Caki2 (cell line): ENCODE data around the gene TUBB4A. TPM values are rescaled to one million over a fixed set of nuclear protein-coding genes. Genes with fewer than 3 reads are reported as not detected.

Experiments used
- DNase-seq: peaks from one replicate; pipeline ENCODE4 v3.0.0-alpha.2; 2015; ENCODE audit warnings: low read depth
- in situ Hi-C: cut with HindIII; loops from 2 replicates; pipeline ENCODE4 v1.10.0; 2016; ENCODE audit warnings: low sequenced_read_pairs, low pct_unique_long_range_greater_than_20kb, mixed read lengths
- total RNA-seq: library from RNA; depleted of rRNA; stranded (reverse); fragments of >200 nt; shearing (Covaris generic); gene quantifications from 2 replicates; pipeline ENCODE4 v1.2.3, GENCODE V29; 2014; ENCODE audit warnings: low replicate concordance

The TUBB4A gene
- total RNA-seq, 1 experiment from 2014 or later: 0.41 TPM

DNA sequence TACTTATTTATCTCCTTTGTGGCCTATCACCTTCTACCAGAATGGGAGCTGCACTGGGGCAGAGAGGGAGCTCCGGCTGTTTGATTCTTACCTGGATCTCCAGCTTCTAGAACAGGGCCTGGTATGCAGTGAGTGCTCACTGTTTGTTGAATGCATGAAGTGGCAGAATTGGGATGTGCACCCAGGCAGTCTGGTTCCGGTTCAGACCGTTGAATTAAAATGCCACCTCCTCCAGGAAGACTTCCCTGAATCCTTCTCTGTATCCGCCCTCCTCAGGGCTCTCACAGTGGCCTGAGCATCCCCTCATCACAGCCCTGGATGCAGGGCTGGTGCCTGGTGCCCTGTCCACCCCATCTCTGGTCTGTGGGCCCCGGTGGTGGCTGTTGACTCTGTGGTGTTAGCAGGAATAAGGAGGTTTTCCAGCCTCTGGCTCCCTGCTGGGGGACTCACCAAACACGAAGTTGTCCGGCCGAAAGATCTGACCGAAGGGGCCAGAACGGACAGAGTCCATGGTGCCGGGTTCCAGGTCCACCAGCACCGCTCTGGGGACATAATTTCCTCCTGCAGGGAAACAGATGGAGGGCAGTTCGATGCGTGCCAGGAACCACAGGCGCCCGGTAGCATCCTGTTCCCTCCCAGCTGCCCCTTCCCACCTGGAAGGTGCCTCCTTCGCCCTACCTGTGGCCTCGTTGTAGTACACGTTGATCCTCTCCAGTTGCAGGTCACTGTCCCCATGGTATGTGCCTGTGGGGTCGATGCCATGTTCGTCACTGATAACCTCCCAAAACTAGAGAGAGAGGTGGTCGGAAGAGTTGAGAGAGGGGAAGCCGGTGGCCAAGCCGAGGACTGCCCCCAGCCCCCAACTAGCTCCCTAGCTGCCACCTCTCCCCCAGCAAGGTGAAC lies 1.0 kb downstream of the TUBB4A start:
- no peak for DNase-seq
- in situ Hi-C loops: no loop called here

DNA sequence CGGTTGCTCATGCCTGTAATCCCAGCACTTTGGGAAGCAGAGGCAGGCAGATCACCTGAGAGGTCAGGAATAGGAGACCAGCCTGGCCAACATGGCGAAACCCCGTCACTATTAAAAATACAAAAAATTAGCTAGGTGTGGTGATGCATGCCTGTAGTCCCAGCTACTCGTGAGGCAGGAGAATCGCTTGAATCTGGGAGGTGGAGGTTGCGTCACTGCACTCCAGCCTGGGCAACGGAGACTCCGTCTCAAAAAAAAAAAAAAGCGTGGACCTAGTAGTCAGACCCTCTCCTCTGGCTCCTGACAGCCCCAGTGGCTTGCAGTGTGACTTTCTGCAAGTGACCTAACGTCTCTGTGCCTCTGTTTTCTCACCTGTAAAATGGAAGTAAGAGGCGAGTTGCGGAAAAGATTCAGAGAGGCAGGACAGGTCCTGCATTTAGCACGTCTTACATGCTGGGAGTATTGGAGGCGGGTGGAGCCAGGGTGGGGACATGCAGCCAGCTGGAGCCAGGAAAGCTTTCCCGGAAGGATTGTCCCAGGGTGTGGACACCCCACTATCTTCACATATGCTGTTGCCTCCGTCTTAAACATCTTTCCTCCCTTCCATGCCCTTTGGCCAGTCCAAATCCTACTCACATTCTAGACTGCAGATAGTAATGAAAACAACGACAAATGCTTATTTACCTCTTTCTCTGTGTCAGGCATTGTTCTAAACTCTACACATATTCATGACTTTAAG lies 2.9 kb downstream of the TUBB4A start:
- no peak for DNase-seq
- in situ Hi-C loops: no loop called here

DNA sequence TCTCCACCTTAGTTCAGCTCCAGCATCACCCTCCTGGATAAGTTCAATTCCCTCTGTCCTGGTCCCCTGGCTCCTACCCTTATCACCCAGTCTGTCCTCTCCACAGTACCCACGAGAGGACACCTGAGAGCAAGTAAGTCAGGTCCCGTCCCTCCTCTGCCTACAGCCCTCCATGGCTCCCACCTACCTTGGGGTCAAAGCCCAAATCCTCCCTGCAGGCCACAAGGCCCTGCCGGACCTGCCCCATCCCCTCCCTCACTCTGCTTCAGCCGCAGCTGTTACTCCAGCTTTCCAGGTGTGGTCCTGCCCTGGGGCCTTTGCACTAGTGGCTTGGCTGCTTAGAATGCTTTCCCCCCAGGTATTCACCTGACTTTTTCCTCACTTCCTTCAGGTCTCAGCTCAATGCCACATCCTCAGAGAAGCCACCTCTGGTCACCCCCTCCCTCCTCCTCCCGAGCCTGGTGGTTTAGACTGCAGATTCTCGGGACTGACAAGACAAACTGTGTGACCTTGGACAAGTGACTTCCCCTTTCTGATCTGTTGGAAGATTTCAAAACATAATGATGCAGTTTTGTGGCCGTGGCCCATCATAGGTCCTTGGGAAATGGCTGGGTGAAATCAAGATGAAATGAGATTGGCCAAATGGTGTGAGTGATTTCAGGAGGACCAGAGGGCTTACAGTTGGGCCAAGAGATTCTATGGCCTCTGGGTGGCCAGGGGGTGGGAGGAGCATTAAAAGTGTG lies 3.6 kb downstream of the TUBB4A start:
- no peak for DNase-seq
- in situ Hi-C loops: no loop called here

DNA sequence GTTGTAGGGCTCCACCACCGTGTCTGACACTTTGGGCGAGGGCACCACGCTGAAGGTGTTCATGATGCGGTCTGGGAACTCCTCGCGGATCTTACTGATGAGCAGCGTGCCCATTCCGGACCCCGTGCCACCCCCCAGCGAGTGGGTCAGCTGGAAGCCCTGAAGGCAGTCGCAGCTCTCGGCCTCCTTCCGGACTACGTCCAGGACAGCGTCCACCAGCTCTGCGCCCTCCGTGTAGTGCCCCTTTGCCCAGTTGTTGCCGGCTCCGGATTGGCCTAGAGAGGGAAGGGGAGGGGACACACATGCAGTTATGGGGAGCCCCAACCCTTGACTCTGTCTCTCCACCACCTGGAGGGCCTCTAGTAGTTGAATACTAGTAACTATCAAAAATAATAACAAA lies 6.2 kb downstream of the TUBB4A start:
- in situ Hi-C loops: no loop called here
- DNase-seq: no peak

DNA sequence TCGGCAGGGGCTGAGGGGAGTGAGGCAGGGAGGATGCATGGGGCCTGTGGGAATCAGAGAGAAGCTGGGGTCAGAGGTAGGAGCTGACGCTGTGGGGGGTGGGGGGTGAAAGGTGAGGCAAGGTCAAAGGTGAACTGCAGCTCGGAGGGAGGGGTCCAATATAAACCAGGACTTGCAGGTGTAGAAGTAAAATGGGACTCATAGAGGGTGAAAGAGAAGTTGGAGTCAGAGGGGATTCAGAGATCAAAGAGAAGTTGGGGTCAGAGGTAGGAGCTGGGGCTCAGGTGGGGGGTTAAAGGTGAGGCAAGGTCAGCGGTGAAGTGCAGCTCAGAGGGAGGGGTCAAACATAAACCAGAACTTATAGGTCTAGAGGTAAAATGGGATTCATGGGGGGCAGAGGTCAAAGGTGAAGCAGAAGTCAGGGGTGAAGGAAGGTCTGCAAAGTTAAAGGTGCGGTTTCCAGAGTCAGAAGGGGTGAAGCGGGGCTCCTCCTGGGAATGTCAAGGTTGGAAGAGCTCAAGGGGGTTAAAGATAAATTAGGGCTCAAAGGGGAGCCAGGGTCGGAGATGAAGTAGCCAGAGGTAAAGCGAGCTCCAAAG lies 7.6 kb downstream of the TUBB4A start:
- in situ Hi-C loops: no loop called here
- DNase-seq: no peak

DNA sequence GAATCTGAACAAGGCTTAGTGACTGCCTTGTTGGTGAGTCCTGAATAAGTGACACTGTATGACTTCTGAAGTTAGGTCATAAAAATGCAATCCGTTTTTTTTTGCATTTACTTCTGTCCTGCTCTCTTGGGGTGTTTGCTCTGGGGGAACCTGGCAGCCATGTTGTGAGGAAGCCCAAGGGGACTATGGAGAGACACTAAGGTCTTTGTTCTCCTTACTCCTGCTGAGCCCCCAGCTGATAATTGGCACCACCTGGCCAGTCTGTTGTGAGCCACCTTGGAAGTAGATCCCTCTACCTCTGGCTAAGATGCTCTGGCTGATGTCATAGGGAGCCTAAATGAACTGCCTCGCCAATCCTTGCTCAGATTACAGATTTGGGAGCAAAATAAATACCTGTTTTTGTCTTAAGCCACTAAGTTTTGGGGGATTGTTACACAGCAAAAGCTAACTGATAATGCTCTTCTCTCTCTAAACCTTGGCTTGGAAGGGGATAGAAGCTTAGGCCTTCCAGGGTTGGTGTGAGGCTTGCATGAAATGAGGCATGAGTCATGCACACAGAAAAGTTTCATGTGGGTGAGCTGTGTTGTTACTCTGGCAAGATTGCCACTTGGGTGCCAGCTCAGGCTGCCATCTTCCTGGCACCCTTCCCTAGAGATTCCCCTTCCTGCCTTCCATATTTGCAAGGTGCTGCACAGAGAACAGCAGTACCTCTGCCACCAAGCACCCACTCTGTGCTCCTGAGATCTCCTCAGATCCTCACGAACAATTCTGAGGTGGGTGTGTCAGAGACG lies 10.1 kb downstream of the TUBB4A start:
- DNase-seq: no peak
- in situ Hi-C loops: no loop called here

DNA sequence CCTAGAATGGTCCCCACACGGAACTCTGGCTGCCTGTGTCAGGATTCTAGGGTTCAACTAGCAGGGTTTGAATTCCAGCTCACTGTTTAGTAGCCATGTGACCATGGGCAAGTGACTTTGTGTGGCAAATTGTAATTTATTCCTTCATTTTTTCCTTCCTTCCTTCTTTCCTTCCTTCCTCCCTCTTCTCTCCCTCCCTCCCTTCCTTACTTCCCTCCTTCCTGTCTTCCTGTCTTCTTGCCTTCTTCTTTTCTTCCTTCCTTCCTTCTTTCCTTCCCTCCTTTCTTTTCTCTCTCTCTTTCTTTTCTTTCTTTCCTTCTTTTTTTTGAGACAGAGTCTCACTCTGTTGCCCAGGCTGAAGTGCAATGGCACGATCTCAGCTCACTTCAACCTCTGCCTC lies 12.0 kb downstream of the TUBB4A start:
- DNase-seq: no peak
- in situ Hi-C loops: no loop called here

DNA sequence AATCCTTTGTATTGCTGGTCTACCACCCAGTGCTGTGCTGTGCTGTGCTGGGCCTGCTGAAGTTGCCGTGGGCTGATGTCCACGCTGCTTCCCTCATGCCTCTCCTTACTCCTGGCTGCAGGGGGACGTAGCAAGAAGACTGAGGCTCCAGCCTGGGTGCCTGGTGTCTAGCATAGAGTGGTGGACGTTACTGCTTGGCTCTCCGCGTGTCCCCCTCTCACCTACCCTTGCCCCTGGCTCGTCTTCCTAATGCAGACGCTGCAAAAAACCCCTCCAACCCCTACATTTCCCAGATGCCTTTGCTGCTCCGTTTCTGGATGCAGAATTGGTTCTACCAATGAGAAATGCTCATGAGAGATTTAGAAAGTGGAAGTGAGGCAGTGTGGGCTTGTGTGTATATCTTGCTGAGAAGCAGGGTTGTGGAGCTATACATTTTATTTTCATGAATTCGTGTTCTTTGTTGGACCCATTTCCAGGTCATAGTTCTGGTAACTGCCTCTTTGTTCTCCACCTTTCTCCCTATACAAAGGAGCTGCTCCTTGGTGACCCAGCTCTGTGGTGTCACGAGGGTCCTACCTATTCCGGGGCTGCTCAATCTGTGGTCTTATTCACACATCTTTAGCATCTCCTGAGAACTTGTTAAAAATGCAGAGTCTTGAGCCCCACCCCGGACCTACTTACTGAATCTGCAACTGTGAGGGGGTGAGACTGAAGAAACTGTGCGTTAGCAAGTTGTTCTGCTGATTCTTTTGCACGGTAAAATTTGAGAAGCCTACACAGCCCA lies 12.6 kb downstream of the TUBB4A start:
- in situ Hi-C loops: no loop called here
- no peak for DNase-seq

DNA sequence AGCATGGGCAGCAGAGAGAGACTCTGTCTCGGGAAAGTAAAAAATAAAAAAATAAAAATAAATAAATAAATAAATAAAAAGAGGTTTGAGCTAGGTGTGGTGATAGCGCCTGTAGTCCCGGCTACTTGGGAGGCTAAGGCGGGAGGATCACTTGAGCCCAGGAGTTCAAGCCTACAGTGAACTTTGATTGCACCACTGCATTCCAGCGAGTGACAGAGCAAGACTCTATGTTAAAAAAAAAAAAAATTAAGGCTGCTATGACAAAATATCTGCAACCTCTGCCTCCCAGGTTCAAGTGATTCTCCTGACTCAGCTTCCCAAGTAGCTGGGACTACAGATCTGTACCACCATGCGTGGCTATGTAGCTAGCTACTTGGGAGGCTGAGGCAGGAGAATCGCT lies 17.3 kb downstream of the TUBB4A start:
- in situ Hi-C loops: no loop called here
- DNase-seq: no peak

DNA sequence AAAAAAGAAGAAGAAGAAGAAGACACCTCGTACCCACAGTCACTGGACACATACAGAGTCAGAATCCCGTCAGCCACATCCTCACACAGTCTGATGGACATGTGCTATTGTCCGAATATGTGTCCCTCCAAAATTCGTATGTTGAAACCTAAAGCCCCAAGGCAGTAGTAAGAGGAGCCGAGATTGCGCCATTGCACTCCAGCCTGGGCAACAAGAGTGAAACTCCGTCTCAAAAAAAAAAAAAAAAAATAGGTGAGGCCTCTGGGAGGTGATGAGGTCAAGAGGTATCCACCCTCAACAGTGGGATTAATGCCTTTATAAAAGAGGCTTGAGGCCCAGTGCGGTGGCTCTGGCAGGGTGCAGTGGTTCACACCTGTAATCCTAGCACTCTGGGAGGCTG lies 17.9 kb downstream of the TUBB4A start:
- in situ Hi-C loops: no loop called here
- DNase-seq: no peak

DNA sequence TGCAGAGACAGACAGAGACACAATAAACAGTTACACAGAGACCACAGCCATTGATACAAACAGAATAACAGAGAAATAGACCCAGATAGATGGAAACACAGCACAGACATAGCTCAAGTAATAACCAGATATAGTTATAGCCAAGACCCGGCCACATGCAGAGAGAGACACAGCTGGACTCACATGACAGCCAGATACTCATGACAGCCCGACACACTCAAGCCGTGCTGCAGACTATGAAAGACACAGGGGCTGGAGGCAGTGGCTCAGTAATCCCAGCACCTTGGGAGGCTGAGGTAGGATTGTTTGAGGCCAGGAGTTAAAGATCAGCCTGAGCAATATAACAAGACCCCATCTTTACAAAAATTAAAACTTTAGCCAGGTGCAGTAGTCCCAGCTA lies 18.9 kb downstream of the TUBB4A start:
- DNase-seq: no peak
- in situ Hi-C loops: no loop called here

DNA sequence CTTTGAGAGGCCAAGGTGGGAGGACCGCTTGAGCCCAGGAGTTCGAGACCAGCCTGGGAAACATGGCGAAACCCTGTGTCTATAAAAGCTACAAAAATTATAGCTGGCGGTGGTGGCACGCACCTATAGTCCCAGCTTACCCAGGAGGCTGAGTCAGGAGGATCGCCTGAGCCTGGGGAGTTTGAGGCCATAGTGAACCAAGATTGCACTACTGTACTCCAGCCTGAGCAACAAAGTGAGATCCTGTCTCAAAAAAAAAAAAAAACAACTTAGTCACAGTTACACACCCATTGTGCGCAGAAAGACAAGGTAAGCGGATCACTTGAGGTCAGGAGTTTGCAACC lies 19.8 kb downstream of the TUBB4A start:
- DNase-seq: no peak
- in situ Hi-C loops: no loop called here

DNA sequence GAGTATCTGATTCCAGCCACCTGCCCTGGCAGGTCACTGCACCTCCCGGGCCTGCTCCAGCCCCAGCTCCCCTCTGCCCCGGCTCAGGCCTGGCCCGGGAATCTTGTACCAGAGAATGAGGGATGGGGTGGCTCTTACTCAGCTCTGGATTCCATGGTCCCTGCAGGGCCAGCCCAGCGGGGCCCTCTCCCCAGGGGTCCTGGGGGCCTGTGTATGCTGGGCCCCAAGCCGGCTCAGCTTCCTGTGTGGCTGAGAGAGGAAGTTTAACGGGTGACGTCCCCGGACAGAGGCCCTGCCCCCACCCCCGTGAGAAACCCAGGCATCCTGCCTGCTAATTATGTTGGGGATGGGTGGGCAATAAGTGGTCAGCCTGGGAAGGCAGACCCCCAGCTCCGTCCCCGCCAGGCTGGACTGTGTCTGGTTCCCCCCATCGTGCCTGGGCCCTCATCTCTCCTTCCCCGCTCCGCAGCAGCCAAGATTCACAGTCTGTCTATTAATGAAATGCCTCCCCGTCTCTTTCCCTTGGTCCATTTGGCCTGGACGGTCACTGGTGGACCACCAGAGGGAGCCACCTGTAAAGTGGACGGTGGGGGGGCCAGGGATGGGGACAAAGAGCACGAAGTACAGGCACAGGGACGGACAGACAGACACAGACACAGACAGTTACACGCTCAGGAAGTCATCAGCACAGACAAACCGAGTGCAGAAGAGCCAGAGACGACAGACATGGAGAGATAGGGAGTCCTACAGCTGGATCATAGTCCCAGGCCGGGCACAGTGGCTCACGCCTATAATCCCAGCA lies 20.4 kb downstream of the TUBB4A start, which contains the start of gene DENND1C:
Gene DENND1C, minus strand, starts transcription at position 247 of the 802 bp plus-strand sequence. Its CDS starts 92 bp downstream, at position 155.
- DNase-seq: no peak
- in situ Hi-C loops: no loop called here

DNA sequence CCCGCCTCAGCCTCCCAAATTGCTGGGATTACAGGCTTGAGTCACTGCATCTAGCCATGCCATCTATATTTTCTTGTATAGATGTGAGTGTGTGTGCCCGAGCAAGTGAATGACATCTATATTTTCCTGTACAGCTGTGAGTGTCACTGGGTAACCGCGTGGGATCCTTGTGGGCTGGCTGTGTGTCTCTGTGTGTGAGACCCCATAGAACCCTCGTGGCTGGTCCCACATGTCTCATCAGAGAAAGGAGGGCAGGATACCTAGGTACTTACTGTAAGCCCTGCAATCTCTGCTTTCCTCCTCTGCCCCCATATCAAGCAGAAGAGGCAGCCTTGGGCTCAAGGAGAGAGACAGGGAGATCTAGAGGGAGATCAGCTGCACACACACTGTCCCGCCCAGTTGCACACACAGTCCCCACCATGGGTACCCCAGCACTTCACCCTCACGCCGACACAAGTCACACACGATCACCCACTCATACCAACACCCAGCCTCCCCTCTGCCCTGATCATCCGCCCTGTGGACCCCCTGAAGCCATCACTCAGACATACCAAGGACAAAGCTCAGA lies 21.2 kb downstream of the TUBB4A start:
- in situ Hi-C loops: no loop called here
- no peak for DNase-seq

DNA sequence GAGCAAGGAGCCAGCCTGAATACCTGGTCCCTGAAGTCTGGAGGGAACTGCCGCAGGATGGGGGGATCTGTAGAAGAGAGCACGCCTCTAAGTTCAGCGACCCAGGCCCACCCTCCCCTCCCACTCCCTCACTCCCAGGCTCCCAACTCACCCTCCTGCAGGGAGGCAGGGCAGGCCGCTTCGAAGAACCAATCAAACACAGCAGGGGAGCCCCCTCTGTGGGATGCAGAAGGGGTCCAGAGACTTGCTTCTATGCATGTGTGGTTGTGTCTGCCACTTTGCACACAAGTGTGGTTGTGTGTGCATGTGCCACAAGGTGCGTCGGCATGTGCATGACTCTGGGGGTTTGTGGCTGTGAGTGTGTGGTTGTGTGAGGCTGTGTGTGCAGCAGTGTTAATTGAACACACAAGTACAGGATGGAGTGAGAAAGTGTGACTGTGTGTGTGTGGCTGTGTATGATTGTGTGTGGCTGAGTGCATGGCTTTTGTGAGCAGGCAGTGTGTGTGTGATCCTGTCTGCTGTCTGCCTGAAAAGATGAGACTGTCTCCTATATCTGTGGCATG lies 22.2 kb downstream of the TUBB4A start:
- no peak for DNase-seq
- in situ Hi-C loops: no loop called here

DNA sequence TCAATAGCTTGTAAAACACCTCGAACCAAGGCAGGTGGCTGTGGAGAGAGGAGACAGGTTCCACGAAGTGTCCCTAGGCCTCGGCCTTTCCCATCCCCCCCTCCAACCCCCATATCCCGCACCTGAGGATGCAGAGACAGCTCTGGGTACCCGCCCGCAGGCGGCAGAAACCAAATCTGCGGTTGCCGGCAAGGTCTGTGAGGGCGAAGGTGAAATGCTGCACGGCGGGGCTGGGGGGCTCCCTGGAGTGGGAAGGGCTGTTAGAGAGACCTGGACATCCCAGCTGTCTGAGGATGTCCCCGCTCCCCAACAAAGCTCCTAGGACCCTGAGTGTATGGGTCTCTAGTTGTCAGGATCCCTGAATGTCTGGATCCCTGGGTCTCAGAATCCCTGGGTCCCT lies 23.3 kb downstream of the TUBB4A start:
- in situ Hi-C loops: no loop called here
- DNase-seq: no peak
